CD4-positive, alpha-beta T cell treated with Interleukin-17A for 1 hour (primary cell): ENCODE results near the gene TEX51.

ENCODE experiments used
- DNase-seq: peaks from one replicate; pipeline ENCODE4 v3.0.0-alpha.2; 2020

Gene TEX51

DNA sequence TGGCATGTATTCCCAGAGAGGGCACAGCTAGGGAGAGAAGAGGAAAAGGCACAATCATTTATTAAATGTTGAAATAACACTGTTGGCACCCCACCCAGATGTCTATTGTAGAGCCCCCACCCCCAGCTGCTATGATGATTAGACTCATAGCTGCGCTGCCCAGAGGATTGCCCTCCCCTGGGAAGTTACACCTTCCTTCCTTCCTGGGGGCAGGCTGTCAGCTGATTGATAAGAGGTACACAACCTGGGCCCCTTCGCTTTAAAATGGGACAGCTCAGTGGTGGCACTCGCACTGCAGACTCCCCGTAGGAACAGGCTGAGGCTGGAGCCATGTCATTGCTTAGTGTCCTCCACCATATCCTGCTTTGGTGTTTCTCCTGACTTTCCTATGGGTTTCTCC is 18.1 kb downstream of the TEX51 start:
- DNase-seq = no peak

GRCh38 chr2:126921066-126921465 is 22.4 kb downstream of the TEX51 start:
- DNase-seq = no peak

DNA sequence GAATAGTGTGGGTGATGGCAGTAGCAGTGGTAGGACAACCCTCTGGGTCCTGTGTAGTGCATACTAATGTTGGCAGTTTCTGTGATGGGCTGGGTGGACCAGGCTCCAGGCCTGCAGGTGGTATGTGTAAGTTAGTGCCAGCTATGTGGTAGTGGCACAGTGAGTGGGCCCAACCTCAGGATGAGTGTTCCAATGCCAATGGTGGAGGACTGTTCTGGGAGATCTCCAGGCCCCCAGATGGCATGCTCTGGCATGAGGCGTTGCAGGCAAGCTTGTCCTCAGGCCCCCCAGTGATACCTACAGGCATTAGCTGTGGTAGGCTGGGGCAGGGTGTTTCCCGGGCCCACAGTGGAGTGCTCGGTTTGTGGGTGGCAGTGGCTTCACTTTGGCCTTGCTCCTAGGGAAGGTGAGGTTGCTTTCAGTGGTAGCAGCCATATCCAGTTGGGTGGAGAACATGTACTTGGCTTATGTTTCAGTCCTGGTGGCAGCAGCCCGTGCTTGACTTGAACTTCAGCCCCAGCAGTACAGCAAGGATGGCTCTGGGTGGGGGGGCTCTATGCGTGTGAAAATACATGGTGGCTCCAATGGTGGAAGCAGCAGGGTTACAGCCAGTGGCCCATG is 32.4 kb downstream of the TEX51 start:
- DNase-seq = no peak

DNA sequence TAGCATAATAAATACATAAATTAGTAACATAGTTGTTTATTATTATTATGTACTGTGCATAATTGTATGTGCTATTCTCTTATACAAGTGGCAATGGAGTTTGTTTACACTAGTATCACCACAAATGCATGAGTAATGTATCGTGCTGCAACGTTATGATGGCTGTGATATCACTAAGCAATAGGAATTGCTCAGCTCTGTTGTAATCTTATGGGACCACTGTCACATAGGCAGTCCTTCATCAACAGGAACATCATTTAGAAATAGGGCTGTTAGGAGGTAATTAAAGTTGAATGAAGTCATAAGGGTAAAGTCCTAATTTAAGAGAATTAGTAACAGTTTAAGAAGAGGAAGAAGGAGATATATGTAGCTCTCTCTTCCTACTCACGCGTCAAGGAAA is 33.8 kb downstream of the TEX51 start:
- no peak for DNase-seq

- DNase-seq = no peak
Observed at GRCh38 chr2:126932966-126933710, 34.4 kb downstream of the TEX51 start.

GRCh38 chr2:126933711-126934091 is 35.0 kb downstream of the TEX51 start:
- no peak for DNase-seq

DNA sequence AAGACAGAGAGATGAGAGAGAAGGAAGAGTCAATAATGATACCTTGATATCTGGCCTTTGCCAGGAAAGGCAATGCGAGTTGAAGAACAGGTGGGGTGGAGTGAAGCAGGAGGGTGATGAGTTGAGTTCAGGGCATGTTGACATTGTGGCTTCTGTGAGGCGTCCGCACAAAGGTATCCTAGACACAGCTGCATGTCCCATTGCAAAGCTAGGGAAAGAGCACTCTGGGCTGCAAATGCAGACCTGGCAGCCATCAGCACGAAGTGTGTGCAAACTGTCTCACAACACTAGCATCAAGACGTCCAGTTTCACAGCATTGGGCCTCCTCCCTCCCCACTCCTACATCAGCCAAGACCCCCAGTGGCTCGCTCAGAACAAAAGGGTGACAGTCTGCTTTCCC is 36.1 kb downstream of the TEX51 start:
- no peak for DNase-seq

DNA sequence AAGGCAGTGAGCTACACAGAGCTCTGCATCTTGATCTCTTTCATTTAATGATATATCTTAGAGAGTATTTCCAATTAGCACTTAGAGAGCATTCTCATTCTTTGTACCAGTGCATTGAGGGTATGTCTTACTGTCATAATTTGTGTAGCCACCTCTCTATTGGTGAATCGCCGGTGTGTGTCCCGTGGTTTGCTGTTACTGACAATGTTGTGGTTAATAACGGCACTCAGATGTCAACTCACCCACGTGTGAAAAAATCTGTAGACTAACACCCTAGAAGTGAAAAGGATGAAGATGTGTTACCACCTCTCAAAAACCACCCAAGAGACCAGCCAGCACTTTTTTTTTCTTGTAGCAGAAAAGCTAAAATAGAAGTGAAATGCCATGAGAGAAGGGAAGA is 37.1 kb downstream of the TEX51 start:
- DNase-seq = no peak

DNA sequence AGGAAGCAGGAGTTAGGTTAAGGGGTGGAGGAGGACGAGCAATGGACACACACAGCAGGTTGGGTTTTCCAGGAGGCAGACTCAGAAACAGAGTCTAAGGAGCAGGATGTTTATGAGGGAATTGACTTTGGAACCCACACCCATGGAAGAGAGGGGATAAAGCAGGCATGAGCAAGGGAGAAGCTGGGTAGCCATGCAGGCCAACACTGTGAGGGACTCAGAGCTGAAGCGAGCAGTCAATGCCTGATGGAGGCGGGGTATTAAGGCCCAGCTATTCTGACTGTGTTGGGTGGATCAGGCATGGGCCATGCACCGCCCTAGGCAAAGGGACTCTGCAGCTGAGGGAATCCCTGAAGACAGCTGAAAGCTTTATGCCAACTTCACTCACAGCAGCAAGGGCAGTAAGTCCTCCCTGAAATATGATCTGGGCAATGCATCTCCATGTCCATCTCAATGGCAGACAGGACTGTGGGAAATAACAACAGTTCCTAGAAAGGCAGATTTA is 37.6 kb downstream of the TEX51 start:
- DNase-seq = no peak

DNA sequence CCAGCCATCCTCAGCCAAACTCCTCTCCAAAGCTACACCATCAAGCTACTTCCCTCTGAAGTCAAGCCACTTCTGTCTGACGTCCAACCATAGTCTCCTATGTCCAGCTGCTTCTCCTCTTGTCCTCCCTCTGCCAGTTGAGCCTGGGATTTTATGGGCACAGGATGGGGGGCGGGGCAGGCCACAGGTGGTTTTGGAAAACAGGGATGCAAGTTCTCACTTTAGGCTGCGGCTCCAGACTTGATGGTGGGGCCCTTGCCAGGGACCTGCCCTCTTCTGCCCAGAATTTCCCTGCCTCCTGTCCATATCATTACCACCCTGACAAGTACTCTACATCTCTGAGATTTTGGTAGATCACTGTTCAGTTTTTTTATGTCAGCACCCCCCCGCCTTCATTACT is 41.6 kb downstream of the TEX51 start:
- DNase-seq = no peak

- no peak for DNase-seq
Observed at GRCh38 chr2:126942427-126943203, 43.9 kb downstream of the TEX51 start.

DNA sequence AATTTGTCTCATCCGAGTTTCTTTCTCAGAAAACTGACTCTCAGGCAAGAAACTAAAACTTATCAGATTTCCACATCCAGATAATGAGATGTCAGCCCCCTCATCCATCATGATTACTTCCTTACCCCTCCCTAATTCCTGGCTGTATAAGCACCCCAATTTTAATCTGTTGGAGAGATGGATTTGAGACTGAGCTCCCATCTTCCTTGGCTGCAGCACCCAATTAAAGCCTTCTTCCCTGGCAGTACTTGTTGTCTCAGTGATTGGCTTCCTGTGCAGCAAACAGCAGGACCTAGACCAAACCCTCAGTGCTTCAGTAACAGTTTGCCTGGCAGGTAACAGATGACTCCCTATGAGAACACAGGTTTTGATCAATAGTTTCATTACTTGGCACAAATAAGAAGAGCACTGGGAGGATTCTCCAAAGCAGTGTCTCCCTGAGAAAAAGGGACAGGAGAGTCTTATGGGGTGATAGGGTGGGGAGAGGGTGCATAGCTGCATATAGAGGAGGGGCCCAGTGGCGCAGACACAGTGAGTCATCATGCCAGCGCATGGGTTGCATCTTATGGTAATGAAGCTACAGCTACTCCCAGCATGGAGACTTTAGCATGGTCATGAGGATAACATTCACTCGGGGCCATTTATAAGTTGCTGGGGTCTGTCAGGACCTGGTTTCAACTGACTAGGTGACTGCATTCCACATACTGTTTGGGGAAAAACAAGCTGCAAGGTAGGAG is 45.1 kb downstream of the TEX51 start:
- no peak for DNase-seq

GRCh38 chr2:126945118-126945517 is 46.4 kb downstream of the TEX51 start:
- DNase-seq = no peak

- no peak for DNase-seq
Observed at GRCh38 chr2:126946318-126947102, 47.8 kb downstream of the TEX51 start.

- DNase-seq = no peak
Observed at GRCh38 chr2:126947103-126947429, 48.4 kb downstream of the TEX51 start.

GRCh38 chr2:126949775-126950174 is 51.1 kb downstream of the TEX51 start:
- DNase-seq = no peak

GRCh38 chr2:126950504-126950903 is 51.8 kb downstream of the TEX51 start:
- DNase-seq = no peak
